Activated T-cell treated with anti-CD3 and anti-CD28 coated beads, Interleukin-2, amount 50 U/mL, for 4 hours (primary cell): ENCODE results near the gene KBTBD4. TPM values are rescaled to one million over a fixed set of nuclear protein-coding genes. Genes with fewer than 3 reads are reported as not detected.
"Not testable (repeated sequence)": the region's sequence is repeated elsewhere in the genome, so short reads cannot be mapped to it uniquely, and the experiment has no call there.

Source experiments
- ATAC-seq, 2 donors: fragments of 200-7000 bp; cut with Tn5 transposase; one replicate each; pipeline ENCODE4 v1.10.0; 2021
- DNase-seq: peaks from one replicate; pipeline ENCODE4 v3.0.0-alpha.2; 2020
- H3K27me3 Mint-ChIP-seq: one replicate; pipeline ENCODE4 v1.8.0; 2021; ENCODE audit warnings: low read depth, mixed read lengths
- H3K36me3 Mint-ChIP-seq: one replicate; pipeline ENCODE4 v1.8.0; 2022; ENCODE audit warnings: mixed read lengths; ENCODE audit not compliant: insufficient read depth
- H3K4me1 Mint-ChIP-seq: one replicate; pipeline ENCODE4 v1.8.0; 2021; ENCODE audit warnings: low read depth, mixed read lengths
- H3K4me3 Mint-ChIP-seq: one replicate; pipeline ENCODE4 v1.8.0; 2021; ENCODE audit warnings: mild to moderate bottlenecking, moderate library complexity, mixed read lengths
- H3K9me3 Mint-ChIP-seq: one replicate; pipeline ENCODE4 v1.8.0; 2021; ENCODE audit warnings: mixed read lengths
- total RNA-seq, 3 donors: library from RNA; stranded (reverse); gene quantifications; one replicate each; pipeline ENCODE4 v1.2.1, GENCODE V29; 2021

The KBTBD4 gene
- total RNA-seq, 3 donors from 2014 or later = 19.6 to 24.7 (median 21.5) TPM

DNA sequence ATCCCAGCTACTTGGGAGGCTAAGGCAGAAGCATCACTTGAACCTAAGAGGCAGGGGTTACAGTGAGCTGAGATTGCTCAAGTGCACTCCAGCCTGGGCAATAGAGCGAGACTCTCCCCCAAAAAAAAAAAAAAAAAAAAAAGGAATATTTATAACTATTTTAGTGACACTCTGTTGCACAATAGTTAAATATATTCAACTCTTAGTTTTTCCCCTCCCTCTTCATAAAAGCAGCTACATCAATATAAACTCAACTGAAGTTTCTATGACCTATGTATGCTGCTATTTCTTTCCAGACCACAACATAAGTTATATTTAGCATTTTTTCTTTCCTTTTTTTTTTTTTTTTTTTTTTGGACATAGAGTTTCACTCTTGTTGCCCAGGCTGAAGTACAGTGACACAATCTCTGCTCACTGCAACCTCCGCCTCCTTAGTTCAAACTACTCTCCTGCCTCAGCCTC, 45.0 kb downstream of the KBTBD4 start:
- Mint-ChIP-seq H3K36me3 (peaks cover 16% of the 10 kb centered on the region), H3K27me3 (no peaks in the 10 kb centered on the region), H3K4me3 (no peak overlapping the region), H3K9me3 (no peaks in the 10 kb centered on the region), H3K4me1 (peaks cover 49% of the 10 kb centered on the region)
- DNase-seq (no peak), ATAC-seq (no peak)

DNA sequence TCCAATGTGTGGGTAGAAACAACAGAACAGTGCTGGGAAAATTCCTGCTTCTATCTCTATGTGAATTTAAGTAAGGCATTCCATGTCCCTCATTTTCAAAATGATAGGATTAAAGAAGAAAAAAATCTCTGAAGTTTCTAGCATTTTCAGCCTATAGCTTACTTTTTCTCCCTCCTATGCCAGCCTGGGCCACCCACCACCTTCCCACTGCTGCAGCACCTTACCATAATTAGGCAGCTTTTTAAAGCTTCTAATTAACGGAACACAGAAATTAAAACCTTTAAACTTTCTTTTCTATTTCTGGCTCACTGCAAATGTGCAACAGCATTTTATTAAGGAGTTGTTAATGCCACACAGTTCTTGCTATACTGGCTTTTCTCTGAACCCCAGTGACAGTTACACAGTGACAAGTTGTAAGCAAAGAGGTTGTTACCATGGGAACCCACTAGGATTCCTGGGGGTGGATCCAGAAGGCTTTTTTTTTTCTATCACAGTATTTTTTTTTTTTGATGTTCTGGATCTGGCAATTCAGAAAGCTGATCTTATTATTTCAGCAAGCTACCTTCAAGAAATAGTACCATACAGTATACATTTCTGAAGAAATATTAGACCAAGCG, 46.1 kb downstream of the KBTBD4 start:
- no peaks in the 10 kb centered on the region for H3K9me3 Mint-ChIP-seq
- peaks cover 47% of the 10 kb centered on the region for H3K4me1 Mint-ChIP-seq
- DNase-seq (no peak), ATAC-seq (no peak)
- H3K27me3 Mint-ChIP-seq = no peaks in the 10 kb centered on the region
- no peak overlapping the region for H3K4me3 Mint-ChIP-seq
- peaks cover 15% of the 10 kb centered on the region for H3K36me3 Mint-ChIP-seq

GRCh38 chr11:47531666-47532065, 47.1 kb downstream of the KBTBD4 start:
- ATAC-seq (no peak), DNase-seq (no peak)
- no peaks in the 10 kb centered on the region for H3K27me3 Mint-ChIP-seq
- no peaks in the 10 kb centered on the region for H3K9me3 Mint-ChIP-seq
- peaks cover 50% of the 10 kb centered on the region for H3K4me1 Mint-ChIP-seq
- H3K4me3 Mint-ChIP-seq = no peak overlapping the region
- peaks cover 15% of the 10 kb centered on the region for H3K36me3 Mint-ChIP-seq

DNA sequence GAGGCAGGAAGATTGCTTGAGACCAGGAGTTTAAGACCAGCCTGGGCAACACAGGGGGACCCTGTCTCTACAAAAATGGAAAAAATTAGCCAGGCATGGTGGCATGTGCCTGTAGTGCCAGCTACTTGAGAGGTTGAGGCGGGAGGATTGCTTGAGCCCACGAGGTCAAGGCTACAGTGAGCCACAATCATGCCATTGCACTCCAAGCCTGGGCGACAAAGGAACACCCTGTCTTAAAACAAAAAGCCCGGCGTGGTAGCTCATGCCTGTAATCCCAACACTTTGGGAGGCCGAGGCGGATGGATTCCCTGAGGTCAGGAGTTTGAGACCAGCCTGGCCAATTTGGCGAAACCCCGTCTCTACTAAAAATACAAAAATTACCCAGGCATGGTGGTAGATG, 48.0 kb downstream of the KBTBD4 start:
- not testable (repeated sequence) for DNase-seq, H3K9me3 Mint-ChIP-seq, ATAC-seq, H3K27me3 Mint-ChIP-seq, H3K4me3 Mint-ChIP-seq
- Mint-ChIP-seq H3K36me3 (peaks cover 14% of the 10 kb centered on the region), H3K4me1 (peaks cover 56% of the 10 kb centered on the region)

DNA sequence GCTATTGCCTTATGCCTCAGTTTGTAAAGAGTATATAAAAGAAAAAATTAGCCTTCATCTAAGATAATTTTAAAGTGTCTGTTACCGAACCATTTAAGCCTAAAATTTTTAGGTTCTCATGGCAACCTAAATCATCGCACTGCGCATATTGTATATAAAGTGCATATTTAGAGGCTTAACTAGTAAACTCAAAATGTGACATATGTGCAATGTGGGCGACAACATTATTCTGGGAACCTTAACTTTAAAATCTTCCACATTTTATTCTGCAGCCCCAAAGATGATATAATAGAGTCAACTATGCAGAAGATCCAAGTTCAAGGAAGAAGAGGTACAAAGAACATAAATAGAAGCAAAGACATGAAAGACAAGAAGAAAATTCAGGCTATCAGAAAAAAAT, 48.8 kb downstream of the KBTBD4 start:
- H3K9me3 Mint-ChIP-seq = no peaks in the 10 kb centered on the region
- no peak overlapping the region for H3K4me3 Mint-ChIP-seq
- peaks cover 15% of the 10 kb centered on the region for H3K36me3 Mint-ChIP-seq
- peaks cover 59% of the 10 kb centered on the region for H3K4me1 Mint-ChIP-seq
- H3K27me3 Mint-ChIP-seq = no peaks in the 10 kb centered on the region
- ATAC-seq = no peak
- DNase-seq = no peak

GRCh38 chr11:47527186-47527585, 51.6 kb downstream of the KBTBD4 start:
- Mint-ChIP-seq H3K4me3 (no peak overlapping the region), H3K27me3 (no peaks in the 10 kb centered on the region), H3K36me3 (peaks cover 15% of the 10 kb centered on the region), H3K4me1 (peaks cover 68% of the 10 kb centered on the region), H3K9me3 (no peaks in the 10 kb centered on the region)
- DNase-seq (no peak), ATAC-seq (no peak)

DNA sequence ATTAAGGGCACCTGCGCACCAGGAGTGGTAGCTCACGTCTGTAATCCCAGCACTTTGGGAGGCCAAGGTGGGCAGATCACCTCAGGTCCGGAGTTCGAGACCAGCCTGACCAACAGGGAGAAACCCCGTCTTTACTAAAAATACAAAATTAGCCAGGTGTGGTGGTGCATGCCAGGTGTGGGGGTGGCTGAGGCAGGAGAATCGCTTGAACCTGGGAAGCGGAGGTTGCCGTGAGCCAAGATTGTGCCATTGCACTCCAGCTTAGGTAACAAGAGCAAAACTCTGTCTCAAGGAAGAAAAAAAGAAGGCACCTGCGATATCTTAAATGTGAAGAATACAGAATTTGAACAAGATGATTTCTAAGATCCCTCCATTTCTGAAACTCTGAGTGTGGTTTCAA, 52.7 kb downstream of the KBTBD4 start:
- Mint-ChIP-seq H3K36me3 (peaks cover 13% of the 10 kb centered on the region), H3K4me1 (peaks cover 67% of the 10 kb centered on the region)
- H3K4me3 Mint-ChIP-seq, H3K27me3 Mint-ChIP-seq, DNase-seq, ATAC-seq, H3K9me3 Mint-ChIP-seq: not testable (repeated sequence)

- Mint-ChIP-seq H3K4me3 (peak overlapping the region; percentile 65), H3K36me3 (peaks cover 11% of the 10 kb centered on the region), H3K4me1 (peaks cover 68% of the 10 kb centered on the region), H3K9me3 (no peaks in the 10 kb centered on the region), H3K27me3 (no peaks in the 10 kb centered on the region)
- no peak for DNase-seq
- peak; percentile 60 to 61 for ATAC-seq
These were observed 54.4 kb downstream of the KBTBD4 start for GRCh38 chr11:47524291-47524874.

GRCh38 chr11:47523490-47524225, 55.1 kb downstream of the KBTBD4 start:
- H3K27me3 Mint-ChIP-seq = no peaks in the 10 kb centered on the region
- peak; percentile 67 to 71 for ATAC-seq
- peaks cover 12% of the 10 kb centered on the region for H3K36me3 Mint-ChIP-seq
- peaks cover 74% of the 10 kb centered on the region for H3K4me1 Mint-ChIP-seq
- peak overlapping the region; percentile 65 for H3K4me3 Mint-ChIP-seq
- DNase-seq = peak; percentile 32
- H3K9me3 Mint-ChIP-seq = no peaks in the 10 kb centered on the region

Other genes starting within 250 kb of the KBTBD4 start
- gene MYBPC3, start 226.3 kb downstream of the KBTBD4 start, total RNA-seq = not detected
- gene SPI1, start 200.4 kb downstream of the KBTBD4 start, total RNA-seq = 1 to 10 TPM in 2 of 3 donors, under 1 TPM in 1; 0.74 to 2.3 (median 1.1) TPM
- gene SLC39A13, start 170.4 kb downstream of the KBTBD4 start, total RNA-seq = 10 to 100 TPM; 18.7 to 20.8 (median 19.5) TPM
- 100 to 1,000 TPM; 275 to 300 (median 299) TPM for gene PSMC3, start 152.5 kb downstream of the KBTBD4 start, total RNA-seq
- gene RAPSN, start 129.8 kb downstream of the KBTBD4 start, total RNA-seq = under 1 TPM; 0.46 to 0.53 (median 0.52) TPM
- 100 to 1,000 TPM; 186 to 199 (median 190) TPM for gene CELF1, start 25.8 kb downstream of the KBTBD4 start, total RNA-seq
- 10 to 100 TPM; 47.1 to 54.7 (median 48.8) TPM for gene PTPMT1, start 13.4 kb downstream of the KBTBD4 start, total RNA-seq
- gene NDUFS3, start 104 bp upstream of the KBTBD4 start, total RNA-seq = 100 to 1,000 TPM; 164 to 174 (median 170) TPM
- under 1 TPM in 1 of 3 donors, not detected in 2; 0.13 TPM for gene FAM180B, start 7.7 kb upstream of the KBTBD4 start, total RNA-seq
- gene C1QTNF4, start 15.4 kb upstream of the KBTBD4 start, total RNA-seq = under 1 TPM in 1 of 3 donors, not detected in 2; 0.18 TPM
- 100 to 1,000 TPM; 122 to 147 (median 128) TPM for gene MTCH2, start 63.6 kb upstream of the KBTBD4 start, total RNA-seq
- gene AGBL2, start 136.4 kb upstream of the KBTBD4 start, total RNA-seq = 1 to 10 TPM in 2 of 3 donors, under 1 TPM in 1; 0.83 to 2.0 (median 1.7) TPM
- gene FNBP4, start 188.4 kb upstream of the KBTBD4 start, total RNA-seq = 100 to 1,000 TPM; 113 to 129 (median 121) TPM